Measurements from ENCODE around the gene ENAH.

DNA sequence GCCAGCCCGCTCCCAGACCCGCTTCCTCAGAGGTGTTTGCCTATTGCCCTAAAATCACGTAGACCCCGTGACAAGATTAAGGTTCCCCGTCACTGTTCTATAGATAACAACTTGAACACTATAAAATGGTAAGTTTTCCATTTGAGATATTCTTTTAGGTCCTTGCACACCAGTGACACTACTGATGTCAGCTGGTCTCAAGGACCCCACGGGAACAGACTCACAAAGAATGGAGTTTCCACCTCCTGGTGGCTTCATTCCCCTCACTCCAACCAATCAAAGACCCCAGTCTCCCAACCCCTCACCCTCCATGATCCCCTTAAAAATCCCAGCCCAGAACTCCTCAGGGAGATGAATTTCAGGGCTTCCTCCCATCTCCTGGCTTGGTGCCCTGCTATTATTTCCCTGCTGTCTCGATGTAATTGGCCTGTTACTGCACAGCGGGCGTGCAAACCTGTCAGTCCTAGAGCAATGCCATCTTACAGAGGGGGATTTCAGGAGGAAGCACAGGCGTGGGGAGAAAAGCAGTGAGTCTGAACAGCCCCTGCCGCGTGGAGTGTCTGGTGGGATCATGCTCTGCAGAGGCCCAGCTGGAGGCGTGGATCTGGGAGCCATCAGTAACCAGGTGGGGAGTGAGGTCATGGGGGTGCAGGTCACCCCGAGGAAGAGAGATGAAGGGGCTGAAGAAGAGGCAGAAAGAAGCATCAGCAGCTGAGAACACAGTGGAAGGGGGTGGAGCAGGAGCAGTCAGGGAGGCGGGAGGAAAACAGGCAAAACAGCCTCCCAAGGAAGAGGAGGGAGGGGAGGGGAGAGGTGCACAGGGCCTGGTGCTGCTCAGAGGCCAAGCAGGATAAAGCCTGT is 190.0 kb downstream of the ENAH start:
- TF ChIP-seq, protein P1, sequence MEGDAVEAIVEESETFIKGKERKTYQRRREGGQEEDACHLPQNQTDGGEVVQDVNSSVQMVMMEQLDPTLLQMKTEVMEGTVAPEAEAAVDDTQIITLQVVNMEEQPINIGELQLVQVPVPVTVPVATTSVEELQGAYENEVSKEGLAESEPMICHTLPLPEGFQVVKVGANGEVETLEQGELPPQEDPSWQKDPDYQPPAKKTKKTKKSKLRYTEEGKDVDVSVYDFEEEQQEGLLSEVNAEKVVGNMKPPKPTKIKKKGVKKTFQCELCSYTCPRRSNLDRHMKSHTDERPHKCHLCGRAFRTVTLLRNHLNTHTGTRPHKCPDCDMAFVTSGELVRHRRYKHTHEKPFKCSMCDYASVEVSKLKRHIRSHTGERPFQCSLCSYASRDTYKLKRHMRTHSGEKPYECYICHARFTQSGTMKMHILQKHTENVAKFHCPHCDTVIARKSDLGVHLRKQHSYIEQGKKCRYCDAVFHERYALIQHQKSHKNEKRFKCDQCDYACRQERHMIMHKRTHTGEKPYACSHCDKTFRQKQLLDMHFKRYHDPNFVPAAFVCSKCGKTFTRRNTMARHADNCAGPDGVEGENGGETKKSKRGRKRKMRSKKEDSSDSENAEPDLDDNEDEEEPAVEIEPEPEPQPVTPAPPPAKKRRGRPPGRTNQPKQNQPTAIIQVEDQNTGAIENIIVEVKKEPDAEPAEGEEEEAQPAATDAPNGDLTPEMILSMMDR (IDR thresholded peaks at IDR 0.05) = no peak
- TF ChIP-seq POLR2A (IDR thresholded peaks at IDR 0.05) (no peak), EP300 (IDR thresholded peaks at IDR 0.05) (no peak)

Measured in gastroesophageal sphincter (tissue), 3 donors.